HL-60/S4 (cell line): ENCODE measurements around the gene LY6G6C.
"Not testable (repeated sequence)": the region's sequence is repeated elsewhere in the genome, so short reads cannot be mapped to it uniquely, and the experiment has no call there.

ENCODE experiments used
- in situ Hi-C: fragments of 300-500 bp; cut with MboI; formaldehyde crosslinking; loops from 2 replicates; pipeline ENCODE4 v1.14.3; 2022; ENCODE audit warnings: low sequenced_read_pairs

The LY6G6C gene

DNA sequence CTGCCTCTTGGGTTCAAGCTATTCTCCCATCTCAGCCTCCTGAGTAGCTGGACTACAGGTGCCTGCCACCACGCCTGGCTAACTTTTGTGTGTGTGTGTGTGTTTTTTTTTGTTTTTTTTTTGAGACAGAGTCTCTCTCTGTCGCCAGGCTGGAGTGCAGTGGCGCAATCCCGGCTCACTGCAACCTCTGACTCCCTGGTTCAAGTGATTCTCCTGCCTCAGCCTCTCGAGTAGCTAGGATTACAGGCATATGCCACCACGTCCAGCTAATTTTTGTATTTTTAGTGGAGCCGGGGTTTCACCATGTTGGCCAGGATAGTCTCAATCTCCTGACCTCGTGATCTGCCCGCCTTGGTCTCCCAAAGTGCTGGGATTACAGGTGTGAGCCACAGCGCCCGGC, 12.4 kb downstream of the LY6G6C start:
- in situ Hi-C loops = not testable (repeated sequence)

DNA sequence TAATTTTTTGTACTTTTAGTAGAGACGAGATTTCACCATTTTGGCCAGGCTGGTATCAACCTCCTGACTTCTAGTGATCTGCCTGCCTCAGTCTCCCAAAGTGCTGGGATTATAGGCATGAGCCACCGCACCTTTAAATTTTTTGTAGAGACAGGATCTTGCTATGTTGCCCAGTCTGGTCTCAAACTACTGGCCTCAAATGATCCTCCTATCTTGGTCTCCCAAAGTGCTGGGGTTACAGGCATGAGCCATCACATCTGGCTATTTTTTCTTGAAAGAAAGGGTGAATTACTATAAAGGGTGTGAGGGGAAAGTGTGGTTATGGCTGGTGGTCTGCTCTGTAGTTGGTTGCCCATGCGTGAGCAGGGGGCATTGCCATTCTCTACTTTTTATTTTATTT, 13.3 kb downstream of the LY6G6C start:
- in situ Hi-C loops = no loop called here

DNA sequence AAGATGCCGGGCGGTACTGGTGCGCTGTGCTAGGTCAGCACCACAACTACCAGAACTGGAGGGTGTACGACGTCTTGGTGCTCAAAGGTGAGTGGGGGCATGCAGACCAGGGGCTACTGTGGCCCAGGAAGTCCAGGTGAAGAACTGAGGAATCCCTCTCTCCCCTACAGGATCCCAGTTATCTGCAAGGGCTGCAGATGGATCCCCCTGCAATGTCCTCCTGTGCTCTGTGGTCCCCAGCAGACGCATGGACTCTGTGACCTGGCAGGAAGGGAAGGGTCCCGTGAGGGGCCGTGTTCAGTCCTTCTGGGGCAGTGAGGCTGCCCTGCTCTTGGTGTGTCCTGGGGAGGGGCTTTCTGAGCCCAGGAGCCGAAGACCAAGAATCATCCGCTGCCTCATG, 13.8 kb downstream of the LY6G6C start:
- in situ Hi-C loops = no loop called here

DNA sequence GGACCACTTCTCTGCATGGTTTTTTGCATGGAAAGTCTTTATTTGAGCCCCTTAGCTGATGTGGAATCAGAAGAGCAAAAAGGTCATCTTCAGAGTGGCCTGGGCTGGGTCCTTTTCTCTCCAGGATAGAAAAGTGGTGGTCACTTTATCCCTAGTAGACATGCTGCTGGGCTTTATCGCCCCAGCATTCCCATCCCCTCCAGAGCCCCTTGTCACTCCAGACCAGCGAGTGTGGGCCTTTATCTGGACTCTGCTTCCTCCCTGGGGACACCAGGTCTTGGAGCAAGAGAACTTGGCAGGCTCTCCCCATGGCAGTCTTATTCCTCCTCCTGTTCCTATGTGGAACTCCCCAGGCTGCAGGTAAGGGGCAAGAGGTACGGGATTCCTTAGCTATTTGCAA, 14.9 kb downstream of the LY6G6C start, which contains the start of gene LY6G6F:
LY6G6F (plus strand) TSS at position 268 of the 400 bp plus-strand sequence; CDS start at position 309, 41 bp downstream.
- in situ Hi-C loops = no loop called here

DNA sequence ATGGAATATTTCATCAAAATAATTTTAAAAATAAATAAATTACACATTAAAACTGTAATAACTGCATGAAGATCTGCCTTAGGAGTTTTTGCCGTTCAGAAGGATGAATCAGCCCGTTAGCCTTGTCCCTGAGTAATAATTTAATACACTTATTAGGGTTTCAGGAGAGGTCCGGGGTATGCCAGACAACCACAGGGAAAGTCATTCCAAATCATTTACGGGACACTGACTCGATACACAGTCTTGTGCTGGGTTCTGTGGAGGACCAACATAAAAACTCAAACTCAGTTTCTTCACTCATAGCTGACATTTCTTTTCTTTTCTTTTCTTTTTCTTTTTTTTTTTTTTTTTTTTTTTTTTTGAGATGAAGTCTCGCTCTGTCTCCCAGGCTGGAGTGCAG, 15.6 kb downstream of the LY6G6C start:
- in situ Hi-C loops = no loop called here

DNA sequence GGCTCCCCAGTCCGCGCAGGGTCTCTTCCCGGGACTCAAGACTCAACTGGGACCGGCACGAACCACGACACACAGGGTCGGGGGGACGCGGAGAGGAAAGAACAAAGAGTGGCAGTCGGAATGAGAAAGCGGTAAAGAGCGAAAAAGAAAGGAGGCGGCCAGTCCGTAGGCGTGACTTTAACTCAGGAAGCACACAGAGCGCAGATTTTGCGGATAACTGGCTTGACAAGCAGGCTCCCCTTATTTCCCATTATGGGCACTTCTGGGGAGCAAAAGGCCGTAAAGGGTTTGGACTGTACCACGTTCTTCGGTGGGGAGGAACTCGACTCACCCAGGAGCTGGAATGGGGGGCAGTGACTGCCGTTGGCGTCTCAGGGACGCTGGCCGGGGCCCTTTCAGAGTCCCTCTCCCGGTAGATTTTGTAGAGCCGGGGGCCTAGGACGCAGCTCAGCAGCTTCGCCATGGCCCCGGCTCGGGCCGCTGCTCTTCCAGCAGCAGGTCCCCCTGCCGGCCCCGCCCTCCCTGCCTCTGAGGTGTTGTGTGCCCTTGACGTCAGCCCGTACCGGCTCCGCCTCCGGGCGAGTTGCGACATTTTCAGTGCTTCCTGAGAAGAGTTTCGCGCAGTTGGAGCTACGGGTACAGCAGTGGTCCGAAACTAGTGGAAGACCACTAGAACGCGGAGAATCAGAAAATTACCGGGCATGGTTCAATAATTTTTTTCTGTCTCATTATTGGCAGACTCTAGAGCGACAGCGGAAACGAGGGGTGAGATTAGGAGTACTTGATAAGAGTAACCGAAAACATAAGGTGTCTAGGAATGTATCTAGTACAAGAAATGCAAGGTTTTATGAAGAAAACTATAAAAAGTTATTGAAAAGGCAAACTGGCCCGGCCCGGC, 18.5 kb downstream of the LY6G6C start, which contains the start of gene ABHD16A:
ABHD16A (minus strand) TSS at position 506 of the 898 bp plus-strand sequence; CDS start at position 463, 43 bp downstream.
- in situ Hi-C loops = no loop called here

DNA sequence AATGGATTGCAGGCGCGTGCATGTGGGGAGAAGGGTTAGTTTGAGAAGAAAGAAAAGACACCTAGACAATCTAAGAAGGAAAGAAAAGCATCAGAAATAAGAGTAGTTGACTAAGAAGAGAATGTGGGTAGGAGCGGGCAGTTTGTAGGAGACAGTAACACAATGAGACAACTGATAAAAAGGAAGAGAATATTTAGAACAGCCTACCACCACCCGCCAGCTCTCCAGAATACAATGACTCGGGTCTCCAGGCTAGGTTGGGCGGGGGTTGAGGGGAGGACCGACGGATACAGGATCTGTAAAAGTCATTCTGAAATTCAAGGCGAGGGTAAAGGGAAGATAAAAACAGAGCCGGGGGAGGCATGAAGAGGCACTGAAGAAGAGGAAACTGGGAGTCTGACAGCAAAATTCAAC, 19.1 kb downstream of the LY6G6C start:
- in situ Hi-C loops = no loop called here

DNA sequence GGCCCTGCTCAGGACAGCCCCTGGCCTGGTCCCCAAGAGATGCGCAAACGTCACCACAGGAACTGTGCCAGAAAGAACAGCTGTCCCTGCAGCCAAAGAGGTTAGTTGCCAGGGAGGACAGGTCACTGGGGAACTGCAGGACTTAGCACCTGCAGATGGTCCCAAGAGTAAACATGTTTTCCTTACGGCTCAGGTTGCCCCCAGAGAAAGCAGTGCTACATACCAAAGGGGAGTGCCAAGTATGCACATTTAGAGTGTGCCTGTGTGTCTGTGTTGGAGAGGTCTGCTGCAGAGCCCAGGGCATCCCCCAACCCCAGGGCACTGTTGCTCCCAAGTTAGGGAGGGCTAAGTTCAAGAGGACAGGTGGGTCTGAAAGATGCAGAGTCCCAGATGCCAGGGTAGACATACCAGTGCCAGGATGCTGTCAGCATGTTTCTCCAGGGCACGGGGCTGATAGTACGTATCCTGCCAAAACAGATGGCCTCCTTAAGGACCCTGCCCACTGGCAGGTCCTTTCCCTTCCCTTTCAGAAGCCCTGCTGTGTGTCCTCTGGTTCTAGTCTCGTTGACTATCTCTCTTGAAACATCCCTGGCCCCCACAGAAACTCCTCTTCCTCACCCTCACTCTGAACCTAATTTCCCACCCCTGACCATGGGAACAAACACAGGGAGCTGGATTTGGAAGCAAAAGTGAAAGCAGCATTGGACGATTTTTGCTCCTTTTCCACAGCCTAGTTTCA, 19.7 kb downstream of the LY6G6C start:
- in situ Hi-C loops = no loop called here

DNA sequence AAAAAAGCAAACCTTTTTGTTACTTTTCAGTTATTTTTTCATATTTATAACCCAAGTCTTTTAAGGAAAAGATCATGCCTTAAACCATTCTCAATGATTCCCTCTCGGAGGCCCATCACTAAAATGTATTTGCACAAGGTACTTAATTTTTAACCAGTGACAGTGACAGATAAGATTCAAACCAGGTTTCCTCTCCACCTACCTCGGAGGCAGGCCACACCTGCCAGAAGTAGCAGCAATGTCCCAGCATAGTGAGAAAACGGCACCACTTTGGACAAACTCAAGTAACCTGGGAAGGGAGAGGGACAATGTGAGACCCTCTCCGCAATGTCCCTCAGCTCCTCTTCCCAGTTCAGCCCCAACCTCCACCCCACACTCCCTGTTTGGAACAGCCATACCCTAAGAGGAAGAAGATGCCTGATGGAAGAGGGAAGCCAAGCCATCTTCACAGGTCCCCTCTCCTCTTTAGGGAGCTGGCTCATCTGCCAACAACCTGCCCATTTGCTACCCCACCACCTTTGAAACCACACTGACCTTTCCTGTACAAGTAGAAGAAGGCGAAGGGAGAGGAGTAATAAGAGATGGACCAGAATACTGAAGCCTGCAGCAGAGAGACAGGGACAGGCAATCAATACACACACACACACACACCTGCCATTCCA, 20.7 kb downstream of the LY6G6C start:
- in situ Hi-C loops = no loop called here

DNA sequence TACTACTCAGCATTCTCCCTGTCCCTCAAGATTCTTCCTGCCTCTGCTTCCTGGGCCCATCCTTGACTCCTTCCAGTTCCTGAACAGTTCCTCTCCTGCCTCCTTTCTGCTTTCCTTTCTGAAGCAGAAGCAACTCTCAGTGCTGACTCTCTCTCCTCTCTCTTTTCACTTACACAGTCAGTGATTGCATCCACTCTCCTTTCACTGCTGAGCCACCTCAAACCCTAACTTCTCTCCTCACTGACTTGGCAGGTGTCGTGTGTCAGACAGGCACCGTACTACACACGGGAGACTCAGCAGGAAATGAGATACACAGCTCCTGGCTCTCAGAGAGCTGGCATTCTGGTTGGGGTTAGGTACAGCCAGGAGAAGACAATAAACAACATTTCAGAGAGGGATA, 24.0 kb downstream of the LY6G6C start:
- in situ Hi-C loops = no loop called here

DNA sequence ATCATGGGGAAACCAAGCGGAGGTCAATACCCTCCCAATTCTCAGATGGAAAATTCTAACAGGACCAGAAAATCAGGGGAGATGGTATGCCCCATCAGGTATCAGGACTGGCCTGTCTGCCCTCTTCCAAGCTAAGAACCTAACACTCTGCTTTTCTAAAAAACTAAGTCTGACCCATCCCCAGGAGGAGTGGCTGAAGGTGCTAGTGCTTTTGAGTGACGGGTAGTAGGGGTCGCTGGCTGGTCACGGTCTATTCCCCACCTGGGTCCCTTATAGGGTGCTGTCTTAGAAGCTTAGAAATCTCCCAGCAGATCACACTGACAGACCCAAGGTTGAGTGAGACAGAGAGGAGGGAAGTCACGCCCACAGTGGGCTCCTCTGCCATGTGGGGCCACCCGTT, 28.0 kb downstream of the LY6G6C start:
- in situ Hi-C loops = no loop called here

DNA sequence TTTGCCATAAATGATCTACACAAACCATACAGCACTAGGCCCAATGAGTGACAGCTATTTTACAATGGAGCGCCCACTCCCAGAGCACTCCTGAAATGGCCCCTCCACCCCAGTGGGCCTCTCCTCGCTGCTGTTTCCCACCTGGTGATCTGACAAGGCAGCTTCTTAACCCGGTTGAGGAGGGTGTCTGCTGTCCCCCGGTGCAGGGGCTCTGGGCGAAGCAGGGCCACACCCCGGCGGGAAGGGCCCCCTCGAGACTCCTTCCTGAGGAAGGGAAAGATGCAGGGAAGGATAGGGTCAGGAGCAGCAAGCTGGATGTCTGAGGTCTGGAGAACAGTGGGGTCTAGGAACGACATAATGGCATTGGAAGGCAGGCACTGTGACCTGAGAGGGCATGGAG, 28.7 kb downstream of the LY6G6C start:
- in situ Hi-C loops = no loop called here

DNA sequence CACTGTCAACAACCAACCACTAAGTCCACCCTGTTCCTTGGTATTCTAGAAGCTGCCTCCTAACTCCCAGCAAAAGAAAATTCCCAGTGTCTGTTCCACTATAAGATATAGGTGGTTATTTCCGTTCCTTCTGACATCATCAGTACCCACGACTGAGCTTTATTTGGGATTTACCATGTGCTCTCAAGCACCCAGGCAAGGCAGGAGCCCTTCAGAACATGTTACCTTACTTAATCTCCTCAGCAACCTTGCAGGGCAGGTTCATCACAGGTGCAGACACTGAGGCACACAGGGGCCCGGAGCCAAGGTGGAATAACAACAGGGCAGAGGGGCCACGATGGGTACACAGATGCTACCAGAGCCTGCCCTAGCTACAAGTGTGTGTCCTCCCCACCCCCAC, 29.2 kb downstream of the LY6G6C start:
- in situ Hi-C loops = no loop called here

DNA sequence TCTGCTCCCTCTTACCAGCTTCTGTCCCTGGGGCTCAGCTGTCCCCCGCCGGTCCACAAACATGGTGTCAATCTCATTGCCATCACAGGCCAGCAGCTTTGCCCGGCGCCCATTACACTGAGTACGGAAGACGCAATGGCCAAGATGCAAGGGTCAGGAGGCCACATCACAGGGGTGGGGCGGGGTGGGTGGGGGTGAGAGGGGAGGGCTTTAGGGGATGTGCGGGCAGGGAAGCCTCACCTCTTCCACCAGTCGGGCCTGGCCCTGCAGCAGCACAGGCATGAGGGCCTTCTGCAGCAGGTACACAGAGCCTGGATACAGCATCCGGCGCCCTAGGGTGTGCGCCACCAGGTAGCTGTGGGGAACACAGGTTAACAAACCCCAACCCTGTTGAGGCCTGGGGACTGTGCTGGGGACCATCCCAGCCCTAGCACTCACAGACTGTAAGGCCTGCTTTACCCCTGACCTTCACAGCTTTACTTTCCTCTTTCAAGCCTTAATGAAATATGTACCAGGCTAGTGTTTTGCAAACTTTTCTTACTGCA, 29.9 kb downstream of the LY6G6C start:
- in situ Hi-C loops = no loop called here

DNA sequence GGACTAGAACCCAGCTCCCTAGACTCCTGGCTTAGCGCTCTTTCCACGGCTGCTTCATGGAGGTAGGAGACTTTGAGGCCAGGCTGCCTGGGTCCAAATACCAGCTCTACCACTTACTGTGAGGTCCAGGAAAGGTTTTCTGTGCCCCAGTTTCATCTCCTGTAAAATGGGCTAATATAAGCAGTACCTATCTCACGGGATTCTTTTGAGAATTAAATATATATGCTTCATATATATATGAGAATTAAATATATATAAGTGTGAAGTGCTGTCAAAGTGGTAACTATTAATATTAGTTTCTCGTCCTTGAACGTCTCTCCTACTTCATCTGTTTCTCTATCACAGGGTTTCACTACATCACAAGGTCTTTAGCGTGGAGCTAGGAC, 30.5 kb downstream of the LY6G6C start:
- in situ Hi-C loops = no loop called here

DNA sequence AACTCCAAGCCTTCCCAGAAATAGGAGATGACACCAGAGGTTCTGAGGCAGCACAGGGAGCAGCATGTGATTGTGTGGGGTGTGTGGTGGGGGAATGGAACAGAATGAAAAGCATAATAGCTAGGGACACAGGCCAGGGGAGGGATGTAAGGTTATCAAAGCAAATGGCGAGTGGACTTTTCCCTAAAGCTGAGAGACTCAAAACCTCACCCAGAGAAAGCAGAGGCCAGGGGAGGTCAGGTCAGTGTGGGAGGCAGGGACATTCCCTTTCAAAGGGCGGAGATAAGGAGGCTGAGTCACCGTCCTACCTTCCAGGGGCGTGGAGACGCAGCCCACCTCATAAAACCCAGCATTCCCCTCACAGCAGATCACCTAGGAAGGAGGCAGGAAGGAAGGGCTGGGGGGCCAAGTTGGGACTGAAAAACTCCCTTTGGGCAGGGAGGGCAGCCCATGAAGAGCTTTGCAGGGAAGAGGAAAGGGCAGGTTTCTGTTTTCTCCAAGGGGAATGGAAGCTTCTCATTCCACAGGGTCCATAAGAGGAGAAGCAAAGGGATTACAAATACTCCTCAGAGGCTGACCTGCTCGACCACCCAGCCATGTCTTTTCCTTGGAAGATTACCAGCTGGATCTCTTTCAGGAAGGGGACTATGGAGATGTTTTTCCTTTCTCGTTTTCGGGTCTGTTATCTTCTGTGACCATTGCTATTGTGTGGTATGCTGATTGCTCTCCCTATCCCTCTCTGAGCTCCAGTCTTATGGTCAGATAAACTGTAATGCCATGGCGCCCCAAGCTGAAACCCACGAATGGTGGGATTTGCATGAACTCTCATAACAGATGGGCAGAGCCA, 31.1 kb downstream of the LY6G6C start:
- in situ Hi-C loops = no loop called here

DNA sequence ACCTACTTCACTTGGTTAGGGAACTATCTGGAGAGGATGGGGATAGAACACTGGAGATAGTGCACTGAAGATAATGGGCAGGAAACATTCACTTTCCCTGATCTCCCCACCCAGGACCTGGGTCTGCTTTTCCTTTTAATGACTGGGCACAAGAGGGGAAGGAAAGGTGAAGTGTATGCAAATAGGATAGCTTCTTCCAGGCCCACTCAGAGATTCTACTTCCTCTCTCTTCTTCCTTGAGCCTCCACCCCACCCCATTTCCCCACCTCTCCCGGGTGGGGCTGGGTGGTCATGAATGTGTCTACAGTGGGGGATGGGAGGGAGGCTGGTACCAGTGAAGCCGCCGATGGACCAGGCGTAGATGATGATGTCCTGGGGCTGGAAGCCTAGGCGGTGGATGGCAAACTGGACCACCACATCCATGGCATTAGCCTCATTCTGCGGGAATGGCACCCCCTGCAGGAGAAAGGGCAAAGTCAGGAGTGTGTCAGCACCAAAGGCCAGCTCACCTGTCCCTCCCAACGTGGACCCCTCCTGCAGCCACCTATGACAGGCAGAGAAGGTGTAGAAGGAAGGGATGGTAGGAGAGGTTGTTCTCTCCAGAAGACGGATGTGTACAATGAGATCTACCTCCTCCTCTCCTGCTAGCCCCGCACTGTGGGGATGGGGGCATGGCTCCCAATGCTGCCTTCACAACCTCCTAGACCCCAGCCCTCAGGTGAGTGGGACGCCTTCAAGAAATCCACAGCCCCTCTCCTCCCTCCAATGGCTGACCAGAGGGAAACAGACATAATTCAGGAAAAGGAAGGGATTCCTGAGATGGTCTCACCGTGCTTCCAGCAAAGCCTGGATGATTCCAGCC, 32.1 kb downstream of the LY6G6C start:
- in situ Hi-C loops = no loop called here

DNA sequence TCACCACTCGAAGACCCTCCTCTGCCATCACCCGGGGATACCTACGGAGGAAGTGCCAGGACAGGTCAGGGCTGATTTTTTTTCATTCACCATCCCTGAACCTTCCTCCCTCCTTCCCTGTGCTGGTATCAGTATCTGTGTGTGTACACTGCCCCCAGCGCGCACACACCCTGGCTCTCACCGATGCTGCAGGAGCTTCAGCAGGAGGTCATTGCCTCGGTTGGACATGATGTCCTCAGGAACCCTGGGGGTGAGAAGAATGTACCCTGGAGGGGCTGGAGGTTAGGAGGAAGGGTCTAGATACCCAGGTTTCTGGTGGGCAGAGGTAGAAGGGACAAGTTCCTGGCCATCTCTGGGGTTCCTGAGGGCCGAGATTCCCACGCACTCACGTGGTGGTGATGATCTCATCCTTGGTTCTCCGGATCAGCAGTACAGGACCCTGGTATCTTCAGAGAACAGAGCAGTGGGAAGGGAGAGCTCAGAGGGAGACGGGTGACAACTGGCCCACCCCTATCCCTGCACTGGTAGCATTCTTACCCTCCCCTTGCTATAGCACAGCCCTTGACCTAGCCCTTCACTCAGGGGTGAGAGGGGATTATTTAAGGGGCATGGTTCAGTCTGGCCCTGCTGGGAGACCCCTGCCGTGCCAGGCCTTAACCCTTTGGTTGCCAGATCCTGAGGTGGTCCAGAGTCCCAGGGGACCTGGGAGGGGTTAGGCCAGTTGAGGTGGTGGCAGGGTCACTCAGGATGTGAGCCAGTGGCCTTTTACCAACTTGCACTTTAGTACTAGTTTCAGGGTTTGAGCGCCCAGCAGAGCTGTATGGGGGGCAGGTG, 33.5 kb downstream of the LY6G6C start:
- in situ Hi-C loops = no loop called here
